Upper lobe of left lung (tissue), 4 donors: Measurements from ENCODE around the gene ZNF18.

Experiments
- CTCF ChIP-seq, 6 experiments: fragments of 450-650 bp in 4 of 6; fragments of 200-600 bp in 2 of 6; sonication (generic) in 2 of 6; IDR thresholded peaks; one replicate each; pipeline ENCODE4 v1.5.1; 2016 to 2019; ENCODE audit warnings: antibody characterized with exemption in 6 of 6
- POLR2AphosphoS5 ChIP-seq, 2 donors: sonication (generic); formaldehyde crosslinking; IDR thresholded peaks; one replicate each; pipeline ENCODE4 v1.5.1; 2017; ENCODE audit warnings: antibody characterized with exemption in 2 of 2

GRCh38 chr17:12027658-12028057 is 30.4 kb upstream of the ZNF18 start:
- TF ChIP-seq POLR2AphosphoS5 (IDR thresholded peaks at IDR 0.05) (no peak), CTCF (IDR thresholded peaks at IDR 0.05) (no peak)
